Karpas-422 (cell line): ENCODE measurements around the gene ADIPOQ. TPM values are rescaled to one million over a fixed set of nuclear protein-coding genes. Genes with fewer than 3 reads are reported as not detected.

Source experiments
- DNase-seq: peaks from one replicate; pipeline ENCODE4 v3.0.0-alpha.2; 2015
- H2AFZ ChIP-seq: fragments of 200-600 bp; sonication (generic); 2 replicates; pipeline ENCODE4 v1.6.1; 2014; ENCODE audit warnings: antibody characterized with exemption, low read length, mixed read lengths
- H3K27ac ChIP-seq: fragments of 200-600 bp; sonication (generic); 2 replicates; pipeline ENCODE4 v1.5.1; 2014; ENCODE audit warnings: mild to moderate bottlenecking, low read length, moderate library complexity
- H3K27me3 ChIP-seq: fragments of 200-600 bp; sonication (generic); 2 replicates; pipeline ENCODE4 v1.6.1; 2014; ENCODE audit warnings: low read length, mixed read lengths
- H3K36me3 ChIP-seq: fragments of 200-600 bp; sonication (generic); 2 replicates; pipeline ENCODE4 v1.6.1; 2014; ENCODE audit warnings: low read length, mixed read lengths; ENCODE audit not compliant: insufficient read depth
- H3K4me1 ChIP-seq: fragments of 200-600 bp; sonication (generic); 2 replicates; pipeline ENCODE4 v1.6.1; 2014; ENCODE audit warnings: mild to moderate bottlenecking, low read length, mixed read lengths
- H3K4me2 ChIP-seq: fragments of 200-600 bp; sonication (generic); 2 replicates; pipeline ENCODE4 v1.6.1; 2014; ENCODE audit warnings: low read length, low read depth, mild to moderate bottlenecking; ENCODE audit not compliant: poor library complexity, severe bottlenecking
- H3K4me3 ChIP-seq: fragments of 200-600 bp; sonication (generic); 2 replicates; pipeline ENCODE4 v1.5.1; 2014; ENCODE audit warnings: mild to moderate bottlenecking, antibody characterized with exemption, low read length, mixed read lengths
- H3K79me2 ChIP-seq: fragments of 200-600 bp; sonication (generic); 2 replicates; pipeline ENCODE4 v1.6.1; 2014; ENCODE audit warnings: mild to moderate bottlenecking, low read length, mixed read lengths
- H3K9ac ChIP-seq: fragments of 200-600 bp; sonication (generic); 2 replicates; pipeline ENCODE4 v1.6.0; 2014; ENCODE audit warnings: low read length
- H3K9me2 ChIP-seq: fragments of 200-600 bp; sonication (generic), shearing (Covaris generic); replicated peaks from 2 replicates; pipeline ENCODE4 v1.6.0; 2014; ENCODE audit warnings: mild to moderate bottlenecking, low read length, moderate library complexity; ENCODE audit not compliant: insufficient read depth
- H3K9me3 ChIP-seq: fragments of 300-700, 200-600 bp; sonication (generic); 2 replicates; pipeline ENCODE4 v1.6.1; 2014; ENCODE audit warnings: low read length, mixed read lengths
- H4K20me1 ChIP-seq: fragments of 200-600 bp; sonication (generic); 2 replicates; pipeline ENCODE4 v1.6.1; 2014; ENCODE audit warnings: mild to moderate bottlenecking, antibody characterized with exemption, low read length, low read depth; ENCODE audit not compliant: insufficient read depth
- total RNA-seq: library from RNA; depleted of rRNA; stranded (reverse); fragments of >200 nt; shearing (Covaris generic); gene quantifications from 2 replicates; pipeline ENCODE4 v1.2.3, GENCODE V29; 2014; ENCODE audit warnings: low replicate concordance

The ADIPOQ gene
- total RNA-seq, 1 experiment from 2014 or later, result not detected

DNA sequence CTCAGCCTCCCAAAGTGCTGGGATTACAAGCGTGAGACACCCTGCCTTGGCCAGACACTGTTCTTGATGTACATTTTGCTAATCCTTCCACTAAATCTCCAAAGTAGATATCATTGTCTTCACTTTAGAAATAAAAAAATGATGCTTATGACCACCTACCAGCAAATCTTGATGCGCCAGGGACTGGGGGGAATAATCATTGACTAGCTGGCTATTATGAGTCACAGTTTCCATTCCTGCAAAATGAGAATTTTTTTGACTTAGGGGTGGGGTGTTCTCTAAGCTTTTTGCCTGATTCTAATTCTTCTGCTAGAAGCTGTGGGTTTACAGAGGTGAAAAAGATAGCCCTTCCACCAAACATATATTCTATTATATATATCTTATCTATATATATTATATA, 19.1 kb upstream of the ADIPOQ start:
- no peak for DNase-seq
- H2AFZ ChIP-seq, result no peak overlapping the region
- H3K9me3 ChIP-seq, result no peaks in the 10 kb centered on the region
- H3K9ac ChIP-seq, result no peak overlapping the region
- H3K36me3 ChIP-seq, result no peaks in the 10 kb centered on the region
- H3K79me2 ChIP-seq, result no peaks in the 10 kb centered on the region
- H4K20me1 ChIP-seq, result peaks cover 4% of the 10 kb centered on the region; the same call in 1 of the 2 replicates
- H3K9me2 ChIP-seq, result no peaks in the 10 kb centered on the region
- H3K4me1 ChIP-seq, result peaks cover 30% of the 10 kb centered on the region
- H3K27me3 ChIP-seq, result 0 out of 2 replicates have a peak, but pooled peaks cover 3% of the 10 kb centered on the region
- no peak overlapping the region for H3K4me3 ChIP-seq
- no peak overlapping the region for H3K4me2 ChIP-seq
- no peak overlapping the region for H3K27ac ChIP-seq

GRCh38 chr3:186824430-186825139, 17.9 kb upstream of the ADIPOQ start:
- H3K4me3 ChIP-seq, result no peak overlapping the region
- no peak overlapping the region for H2AFZ ChIP-seq
- H3K79me2 ChIP-seq, result no peaks in the 10 kb centered on the region
- peaks cover 4% of the 10 kb centered on the region; the same call in 1 of the 2 replicates for H4K20me1 ChIP-seq
- no peak overlapping the region for H3K4me2 ChIP-seq
- H3K27ac ChIP-seq, result no peak overlapping the region
- H3K36me3 ChIP-seq, result no peaks in the 10 kb centered on the region
- H3K4me1 ChIP-seq, result peaks cover 30% of the 10 kb centered on the region
- H3K27me3 ChIP-seq, result 0 out of 2 replicates have a peak, but pooled peaks cover 3% of the 10 kb centered on the region
- H3K9ac ChIP-seq, result no peak overlapping the region
- H3K9me3 ChIP-seq, result no peaks in the 10 kb centered on the region
- DNase-seq, result no peak
- no peaks in the 10 kb centered on the region for H3K9me2 ChIP-seq

DNA sequence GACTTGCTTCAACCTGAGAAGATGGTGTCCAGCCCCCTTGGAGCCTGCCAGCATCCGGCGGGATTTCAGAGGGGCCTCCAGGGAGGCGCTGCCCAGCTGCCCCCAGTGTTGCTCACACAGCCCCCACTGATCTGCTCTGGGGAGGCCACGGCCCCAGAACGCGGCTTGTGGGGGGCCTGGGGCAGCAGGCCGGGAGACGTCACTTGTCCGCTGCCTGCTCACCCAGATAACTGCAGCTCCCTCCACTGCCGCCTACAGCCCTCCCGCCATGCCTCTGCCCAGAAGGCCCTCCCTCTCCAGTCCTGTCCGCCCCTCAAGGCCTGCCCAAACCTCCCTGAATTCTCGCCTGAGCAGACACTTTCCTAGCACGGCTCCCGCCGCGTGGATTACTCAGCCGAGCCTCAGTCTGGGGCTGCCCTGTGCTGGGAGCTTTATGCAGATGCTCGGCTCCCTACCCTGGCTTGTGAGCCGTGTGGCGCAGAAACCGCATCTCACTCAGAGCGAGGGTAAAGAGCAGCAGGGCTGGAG, 17.2 kb upstream of the ADIPOQ start:
- H3K27me3 ChIP-seq, result 0 out of 2 replicates have a peak, but pooled peaks cover 3% of the 10 kb centered on the region
- H3K4me2 ChIP-seq, result peak overlapping the region; percentile 90

DNA sequence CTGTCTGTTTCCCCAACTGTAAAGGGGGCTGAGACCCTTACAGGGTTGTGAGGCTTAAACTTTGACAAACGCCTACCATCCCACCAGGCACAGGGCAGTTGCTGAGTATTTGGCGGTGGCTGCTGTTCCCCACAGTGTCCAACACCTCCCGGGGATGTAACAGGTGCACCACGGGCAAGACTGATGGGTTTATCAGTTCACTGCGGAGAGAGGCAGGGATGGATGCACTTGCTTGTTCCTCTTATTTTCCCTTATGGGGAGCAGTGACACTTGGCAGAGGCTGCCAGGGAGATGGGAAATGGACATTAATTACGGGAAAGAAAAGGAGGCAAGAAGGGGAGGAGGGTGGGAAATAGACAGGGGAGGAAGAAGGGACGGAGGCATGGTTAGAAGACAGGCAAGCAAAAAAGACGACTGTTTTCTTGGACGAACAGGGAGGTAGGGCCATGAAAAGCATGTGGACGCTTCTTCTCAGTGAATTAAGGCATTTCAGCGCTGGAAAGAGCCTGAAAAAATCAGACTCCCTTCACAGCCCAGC, 16.6 kb upstream of the ADIPOQ start:
- Histone ChIP-seq H3K36me3 (no peaks in the 10 kb centered on the region), H3K27me3 (0 out of 2 replicates have a peak, but pooled peaks cover 3% of the 10 kb centered on the region), H3K9me3 (no peaks in the 10 kb centered on the region), H3K4me3 (peak overlapping the region; percentile 76), H4K20me1 (peaks cover 4% of the 10 kb centered on the region; the same call in 1 of the 2 replicates), H3K4me2 (peak overlapping the region; percentile 90), H3K79me2 (no peaks in the 10 kb centered on the region), H3K4me1 (peaks cover 30% of the 10 kb centered on the region), H3K9ac (peak overlapping the region; percentile 83), H3K27ac (no peak overlapping the region), H2AFZ (no peak overlapping the region), H3K9me2 (no peaks in the 10 kb centered on the region)
- DNase-seq, result no peak

More for the DNA sequence above, 17.2 kb upstream of the ADIPOQ start:
- H3K4me1 ChIP-seq, result peaks cover 30% of the 10 kb centered on the region
- peaks cover 4% of the 10 kb centered on the region; the same call in 1 of the 2 replicates for H4K20me1 ChIP-seq
- H2AFZ ChIP-seq, result no peak overlapping the region
- peak overlapping the region; percentile 83; the same call in 1 of the 2 replicates for H3K9ac ChIP-seq
- peak overlapping the region; percentile 76; the same call in 1 of the 2 replicates for H3K4me3 ChIP-seq
- DNase-seq, result peak; percentile 53
- H3K9me3 ChIP-seq, result no peaks in the 10 kb centered on the region
- H3K9me2 ChIP-seq, result no peaks in the 10 kb centered on the region
- no peaks in the 10 kb centered on the region for H3K36me3 ChIP-seq
- no peak overlapping the region for H3K27ac ChIP-seq
- H3K79me2 ChIP-seq, result no peaks in the 10 kb centered on the region

DNA sequence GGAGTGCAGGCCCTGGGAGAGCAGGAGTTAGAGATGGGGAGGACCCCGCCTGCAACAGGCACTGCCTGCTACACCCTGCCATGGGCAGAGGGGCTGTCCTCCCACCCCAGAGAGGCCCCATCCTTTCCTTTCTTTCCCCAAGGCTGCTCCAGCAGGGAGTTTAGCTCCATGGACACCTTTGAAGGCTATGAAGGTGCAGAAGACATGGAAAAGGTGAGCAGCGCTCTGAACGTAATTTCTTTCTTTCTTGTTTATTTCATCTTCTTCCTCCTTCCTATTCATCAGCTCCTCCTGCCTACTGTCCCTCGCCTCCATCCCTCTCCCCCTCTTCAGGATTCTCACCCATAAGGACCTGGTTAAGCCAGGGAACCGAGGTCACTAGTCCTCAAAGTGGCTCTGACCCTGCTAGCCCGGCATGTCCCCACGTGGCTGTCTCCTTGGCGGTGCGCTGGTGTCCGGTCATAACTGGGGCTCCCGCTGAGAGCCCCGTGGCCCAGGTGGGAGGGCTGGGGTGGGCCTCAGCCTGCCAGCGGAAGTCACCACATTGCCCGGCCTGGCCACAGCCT, 16.0 kb upstream of the ADIPOQ start:
- peaks cover 30% of the 10 kb centered on the region for H3K4me1 ChIP-seq
- H3K9ac ChIP-seq, result peak overlapping the region; percentile 83
- H3K79me2 ChIP-seq, result no peaks in the 10 kb centered on the region
- H3K4me3 ChIP-seq, result peak overlapping the region; percentile 76
- no peak overlapping the region; the same call in 1 of the 2 replicates for H2AFZ ChIP-seq
- no peaks in the 10 kb centered on the region for H3K36me3 ChIP-seq
- DNase-seq, result peak; percentile 70
- peak overlapping the region; percentile 90 for H3K4me2 ChIP-seq
- H4K20me1 ChIP-seq, result peaks cover 4% of the 10 kb centered on the region; the same call in 1 of the 2 replicates
- H3K9me2 ChIP-seq, result no peaks in the 10 kb centered on the region
- H3K27me3 ChIP-seq, result 0 out of 2 replicates have a peak, but pooled peaks cover 3% of the 10 kb centered on the region
- no peaks in the 10 kb centered on the region for H3K9me3 ChIP-seq
- H3K27ac ChIP-seq, result no peak overlapping the region

GRCh38 chr3:186826976-186827857, 15.3 kb upstream of the ADIPOQ start:
- peak; percentile 98 for DNase-seq
- Histone ChIP-seq H3K4me3 (peak overlapping the region; percentile 76), H3K9me2 (no peaks in the 10 kb centered on the region), H3K36me3 (no peaks in the 10 kb centered on the region), H2AFZ (peak overlapping the region; percentile 79), H3K4me1 (peaks cover 24% of the 10 kb centered on the region), H3K27me3 (0 out of 2 replicates have a peak, but pooled peaks cover 3% of the 10 kb centered on the region), H4K20me1 (peaks cover 4% of the 10 kb centered on the region; the same call in 1 of the 2 replicates), H3K4me2 (peak overlapping the region; percentile 90), H3K9me3 (no peaks in the 10 kb centered on the region), H3K9ac (peak overlapping the region; percentile 83), H3K27ac (no peak overlapping the region), H3K79me2 (no peaks in the 10 kb centered on the region)

DNA sequence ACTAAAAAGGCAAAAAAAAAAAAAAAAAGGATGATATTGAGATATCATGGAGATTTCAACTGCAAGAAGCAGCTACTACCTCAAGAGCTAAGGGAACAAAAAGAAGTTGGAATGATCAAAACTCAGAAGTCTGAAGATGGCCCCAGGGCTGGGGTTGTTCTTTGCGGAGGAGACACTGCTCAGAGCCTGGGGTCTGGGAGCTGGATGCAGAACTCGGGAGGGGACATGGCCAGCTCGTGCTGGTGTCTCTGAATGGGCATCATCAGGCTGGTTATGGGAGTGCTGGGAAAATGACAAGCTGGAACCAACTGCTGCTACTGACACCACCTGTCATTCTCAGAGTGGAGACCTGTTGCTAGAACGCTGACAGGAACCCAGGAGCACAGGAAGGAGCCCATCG, 14.2 kb upstream of the ADIPOQ start:
- Histone ChIP-seq H3K4me2 (peak overlapping the region; percentile 90), H3K4me1 (peaks cover 24% of the 10 kb centered on the region), H3K9ac (no peak overlapping the region), H3K9me2 (no peaks in the 10 kb centered on the region), H3K36me3 (no peaks in the 10 kb centered on the region), H3K9me3 (no peaks in the 10 kb centered on the region), H3K27me3 (0 out of 2 replicates have a peak, but pooled peaks cover 3% of the 10 kb centered on the region), H3K79me2 (no peaks in the 10 kb centered on the region), H3K4me3 (no peak overlapping the region), H2AFZ (no peak overlapping the region), H3K27ac (no peak overlapping the region), H4K20me1 (peaks cover 4% of the 10 kb centered on the region; the same call in 1 of the 2 replicates)
- DNase-seq, result no peak
